Hepatocyte (in vitro differentiated cells): ENCODE measurements around the gene TTLL10.

Experiments
- CTCF ChIP-seq: fragments of 200-600 bp; sonication (generic); IDR thresholded peaks from 2 replicates; pipeline ENCODE4 v1.5.1; 2016; ENCODE audit warnings: antibody characterized with exemption, mild to moderate bottlenecking; ENCODE audit not compliant: poor library complexity
- EZH2 ChIP-seq: fragments of 200-600 bp; sonication (generic); IDR thresholded peaks from 2 replicates; pipeline ENCODE4 v1.6.1; 2016; ENCODE audit warnings: antibody characterized with exemption, mild to moderate bottlenecking, borderline replicate concordance
- EZH2phosphoT487 ChIP-seq: fragments of 200-600 bp; sonication (generic); IDR thresholded peaks from one replicate; pipeline ENCODE4 v1.6.1; 2018; ENCODE audit warnings: antibody characterized with exemption, mild to moderate bottlenecking, low read depth, moderate library complexity; ENCODE audit not compliant: unreplicated experiment, severe bottlenecking

DNA sequence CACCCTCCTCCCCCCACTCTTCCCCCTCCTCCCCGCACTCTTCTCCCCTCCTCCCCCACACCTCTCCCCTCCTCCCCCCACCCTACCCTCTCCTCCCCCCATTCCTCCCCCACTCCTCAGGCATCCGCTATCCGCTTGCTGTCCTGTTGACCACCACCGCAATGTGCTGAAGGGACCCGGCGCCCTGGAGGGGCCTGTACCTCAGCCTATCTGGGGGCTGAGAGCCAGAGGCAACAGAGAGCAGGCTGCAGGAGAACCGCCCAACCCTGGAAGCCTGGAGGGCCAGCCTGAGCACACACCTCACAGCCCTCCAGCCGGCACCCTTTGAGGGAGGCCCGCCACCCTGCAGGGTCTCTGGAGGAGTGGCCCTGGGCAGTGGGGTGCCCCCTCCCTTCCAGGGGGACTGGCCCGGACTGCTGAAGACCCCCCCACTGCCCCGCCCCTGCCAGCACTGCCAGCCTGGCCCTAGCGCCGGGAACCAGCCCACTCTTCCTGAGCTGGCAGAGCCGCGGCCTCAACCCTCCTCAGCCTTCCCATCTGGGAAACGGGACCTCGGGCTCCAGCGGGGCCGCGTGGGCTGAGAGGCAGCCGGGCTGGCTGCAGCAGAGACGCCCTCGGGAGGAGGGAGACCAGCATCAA lies 71.6 kb downstream of the TTLL10 start:
- TF ChIP-seq CTCF (no peak), EZH2phosphoT487 (no peak), EZH2 (no peak)
